HEK293T (cell line): Measurements from ENCODE around the gene DIO3.

Source experiments
- ELF4 ChIP-seq: fragments of 450-650 bp; IDR thresholded peaks from 2 replicates; pipeline ENCODE4 v1.6.1; 2017; ENCODE audit warnings: antibody characterized with exemption
- FOXA1 ChIP-seq: fragments of 450-650 bp; IDR thresholded peaks from 2 replicates; pipeline ENCODE4 v1.6.1; 2016; ENCODE audit warnings: mild to moderate bottlenecking
- TARDBP ChIP-seq: fragments of 450-650 bp; IDR thresholded peaks from 2 replicates; pipeline ENCODE4 v1.6.1; 2016
- TF ChIP-seq, protein P1 (sequence below): fragments of 450-650 bp; IDR thresholded peaks from 2 replicates; pipeline ENCODE4 v1.6.1; 2016

DNA sequence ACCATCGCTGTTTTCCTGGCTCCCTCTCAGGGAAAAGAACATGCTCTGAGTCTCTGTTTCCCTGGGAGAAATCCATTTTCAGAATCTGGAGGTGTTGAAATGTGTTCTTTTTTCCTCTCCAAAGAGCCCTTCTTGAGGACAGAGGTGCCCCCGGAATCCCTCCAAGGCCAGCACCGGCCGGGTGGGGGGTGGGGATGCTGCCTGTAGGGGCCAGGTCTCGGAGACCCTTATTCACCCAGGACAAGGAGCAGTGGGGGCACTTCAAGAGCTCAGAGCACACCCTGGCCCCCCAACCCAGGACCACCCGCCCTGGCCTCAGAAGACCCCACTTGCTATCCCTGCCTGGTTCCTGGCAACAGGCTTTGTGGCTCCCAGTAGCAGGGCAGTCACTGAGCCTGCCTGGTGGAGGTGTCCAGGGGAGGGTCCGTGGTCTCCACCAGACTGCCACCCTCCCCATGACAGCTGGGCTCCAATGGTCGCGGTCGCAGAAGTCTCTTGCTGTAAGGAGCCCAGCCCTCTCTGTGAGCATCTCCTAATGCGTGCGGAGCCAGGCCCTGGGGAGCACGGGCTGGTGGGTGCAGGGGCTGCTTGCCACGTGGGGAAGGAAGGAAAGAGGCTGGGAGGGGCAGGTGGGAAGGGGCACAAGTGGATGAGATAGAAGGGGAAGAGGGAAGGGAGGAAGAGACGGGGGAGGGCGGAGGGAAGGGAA lies 13.2 kb upstream of the DIO3 start:
- no peak for TF ChIP-seq ELF4
- TF ChIP-seq TARDBP, result no peak
- no peak for TF ChIP-seq FOXA1
- TF ChIP-seq, protein P1, sequence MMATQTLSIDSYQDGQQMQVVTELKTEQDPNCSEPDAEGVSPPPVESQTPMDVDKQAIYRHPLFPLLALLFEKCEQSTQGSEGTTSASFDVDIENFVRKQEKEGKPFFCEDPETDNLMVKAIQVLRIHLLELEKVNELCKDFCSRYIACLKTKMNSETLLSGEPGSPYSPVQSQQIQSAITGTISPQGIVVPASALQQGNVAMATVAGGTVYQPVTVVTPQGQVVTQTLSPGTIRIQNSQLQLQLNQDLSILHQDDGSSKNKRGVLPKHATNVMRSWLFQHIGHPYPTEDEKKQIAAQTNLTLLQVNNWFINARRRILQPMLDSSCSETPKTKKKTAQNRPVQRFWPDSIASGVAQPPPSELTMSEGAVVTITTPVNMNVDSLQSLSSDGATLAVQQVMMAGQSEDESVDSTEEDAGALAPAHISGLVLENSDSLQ, result no peak
